ENCODE data around the gene DLG2. TPM values are rescaled to one million over a fixed set of nuclear protein-coding genes. Genes with fewer than 3 reads are reported as not detected.

Gene DLG2
- polyA plus RNA-seq, 3 donors, result 0.24 to 0.39 TPM; not detected in 1

- no peak overlapping the region for H3K9ac ChIP-seq (ENCODE audit: insufficient read depth, low read length, poor library complexity, severe bottlenecking)
- Mint-ChIP-seq H3K27me3 (ENCODE audit: low read depth in 3 of 3) (peaks cover 2 to 9% (median 3%) of the 10 kb centered on the region in 3 donors), H3K4me1 (no peaks in the 10 kb centered on the region), H3K36me3 (no peaks in the 10 kb centered on the region), H3K4me3 (no peak overlapping the region), H3K9me3 (peaks cover 0 to 12% (median 2%) of the 10 kb centered on the region in 7 donors), H3K27ac (peak overlapping the region in 1 of 7 donors; percentile 28)
- 78% methylated on average over 2 of the region's 4 CpGs for WGBS (ENCODE audit: insufficient coverage)
- no peaks in the 10 kb centered on the region for H3K27me3 ChIP-seq (ENCODE audit: control insufficient read depth in 2 of 2, insufficient read depth in 2 of 2, low read length in 2 of 2)
- no peak overlapping the region for H3K4me3 ChIP-seq (replicated peaks in 1 of 3; ENCODE audit: low read depth in 2 of 3, low read length in 3 of 3)
- H3K27ac ChIP-seq (ENCODE audit: low read depth in 1 of 2, low read length in 2 of 2), result no peak overlapping the region
- TF ChIP-seq CTCF (IDR thresholded peaks at IDR 0.05), result no peak
- no peaks in the 10 kb centered on the region for H3K79me2 ChIP-seq (ENCODE audit: insufficient read depth, low read length)
- H3K36me3 ChIP-seq (replicated peaks in 1 of 2; ENCODE audit: control insufficient read depth in 1 of 2, insufficient read depth in 2 of 2, low read length in 2 of 2), result no peaks in the 10 kb centered on the region
- H3K9me3 ChIP-seq (replicated peaks in 1 of 2; ENCODE audit: control insufficient read depth in 1 of 2, insufficient read depth in 1 of 2, low read length in 2 of 2), result no peaks in the 10 kb centered on the region
- no peak overlapping the region for H2AFZ ChIP-seq (ENCODE audit: insufficient read depth, low read depth, low read length, poor library complexity, severe bottlenecking)
- intact Hi-C loops (cut with micrococcal nuclease), result no loop called here
- no peak overlapping the region for H3K4me2 ChIP-seq (replicated peaks; ENCODE audit: extremely low read depth, low read length, poor library complexity, severe bottlenecking)
- DNase-seq, result no peak
- no peaks in the 10 kb centered on the region for H3K4me1 ChIP-seq (ENCODE audit: control insufficient read depth in 1 of 2, insufficient read depth in 2 of 2, low read length in 2 of 2)
- H4K20me1 ChIP-seq (ENCODE audit: insufficient read depth, low read length), result no peaks in the 10 kb centered on the region
Observed at GRCh38 chr11:85590848-85591483, 36.2 kb downstream of the DLG2 start.

GRCh38 chr11:85589373-85589772 lies 37.8 kb downstream of the DLG2 start:
- Histone ChIP-seq H3K9me3 (replicated peaks in 1 of 2; ENCODE audit: control insufficient read depth in 1 of 2, insufficient read depth in 1 of 2, low read length in 2 of 2) (no peaks in the 10 kb centered on the region), H3K79me2 (ENCODE audit: insufficient read depth, low read length) (no peaks in the 10 kb centered on the region), H4K20me1 (ENCODE audit: insufficient read depth, low read length) (no peaks in the 10 kb centered on the region), H3K9ac (ENCODE audit: insufficient read depth, low read length, poor library complexity, severe bottlenecking) (no peak overlapping the region), H3K4me3 (replicated peaks in 1 of 3; ENCODE audit: low read depth in 2 of 3, low read length in 3 of 3) (no peak overlapping the region), H3K36me3 (replicated peaks in 1 of 2; ENCODE audit: control insufficient read depth in 1 of 2, insufficient read depth in 2 of 2, low read length in 2 of 2) (no peaks in the 10 kb centered on the region), H3K4me1 (ENCODE audit: control insufficient read depth in 1 of 2, insufficient read depth in 2 of 2, low read length in 2 of 2) (no peaks in the 10 kb centered on the region), H3K4me2 (replicated peaks; ENCODE audit: extremely low read depth, low read length, poor library complexity, severe bottlenecking) (no peak overlapping the region), H3K27ac (ENCODE audit: low read depth in 1 of 2, low read length in 2 of 2) (no peak overlapping the region), H3K27me3 (ENCODE audit: control insufficient read depth in 2 of 2, insufficient read depth in 2 of 2, low read length in 2 of 2) (no peaks in the 10 kb centered on the region), H2AFZ (ENCODE audit: insufficient read depth, low read depth, low read length, poor library complexity, severe bottlenecking) (no peak overlapping the region)
- no peak overlapping the region for H3K4me3 Mint-ChIP-seq
- H3K27me3 Mint-ChIP-seq (ENCODE audit: low read depth in 3 of 3), result peaks cover 2 to 10% (median 3%) of the 10 kb centered on the region in 3 donors
- intact Hi-C loops (cut with micrococcal nuclease), result no loop called here
- WGBS (ENCODE audit: insufficient coverage), result 92% methylated on average over 2 of the region's 3 CpGs
- H3K9me3 Mint-ChIP-seq, result peaks cover 0 to 12% (median 3%) of the 10 kb centered on the region in 7 donors
- no peak for DNase-seq
- no peaks in the 10 kb centered on the region for H3K36me3 Mint-ChIP-seq
- no peaks in the 10 kb centered on the region for H3K4me1 Mint-ChIP-seq
- H3K27ac Mint-ChIP-seq, result no peak overlapping the region
- TF ChIP-seq CTCF (IDR thresholded peaks at IDR 0.05), result no peak

Measured in CD14-positive monocyte (primary cell).